HG03354 (cell line): Measurements from ENCODE around the gene WDR20.
"Not testable (repeated sequence)": the region's sequence is repeated elsewhere in the genome, so short reads cannot be mapped to it uniquely, and the experiment has no call there.

Source experiments
- ATAC-seq: cut with Tn5 transposase; IDR thresholded peaks from one replicate; pipeline ENCODE4 v1.9.1; 2021; ENCODE audit warnings: mild to moderate bottlenecking; ENCODE audit not compliant: unreplicated experiment, poor library complexity, severe bottlenecking

Gene WDR20, protein sequence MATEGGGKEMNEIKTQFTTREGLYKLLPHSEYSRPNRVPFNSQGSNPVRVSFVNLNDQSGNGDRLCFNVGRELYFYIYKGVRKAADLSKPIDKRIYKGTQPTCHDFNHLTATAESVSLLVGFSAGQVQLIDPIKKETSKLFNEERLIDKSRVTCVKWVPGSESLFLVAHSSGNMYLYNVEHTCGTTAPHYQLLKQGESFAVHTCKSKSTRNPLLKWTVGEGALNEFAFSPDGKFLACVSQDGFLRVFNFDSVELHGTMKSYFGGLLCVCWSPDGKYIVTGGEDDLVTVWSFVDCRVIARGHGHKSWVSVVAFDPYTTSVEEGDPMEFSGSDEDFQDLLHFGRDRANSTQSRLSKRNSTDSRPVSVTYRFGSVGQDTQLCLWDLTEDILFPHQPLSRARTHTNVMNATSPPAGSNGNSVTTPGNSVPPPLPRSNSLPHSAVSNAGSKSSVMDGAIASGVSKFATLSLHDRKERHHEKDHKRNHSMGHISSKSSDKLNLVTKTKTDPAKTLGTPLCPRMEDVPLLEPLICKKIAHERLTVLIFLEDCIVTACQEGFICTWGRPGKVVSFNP

DNA sequence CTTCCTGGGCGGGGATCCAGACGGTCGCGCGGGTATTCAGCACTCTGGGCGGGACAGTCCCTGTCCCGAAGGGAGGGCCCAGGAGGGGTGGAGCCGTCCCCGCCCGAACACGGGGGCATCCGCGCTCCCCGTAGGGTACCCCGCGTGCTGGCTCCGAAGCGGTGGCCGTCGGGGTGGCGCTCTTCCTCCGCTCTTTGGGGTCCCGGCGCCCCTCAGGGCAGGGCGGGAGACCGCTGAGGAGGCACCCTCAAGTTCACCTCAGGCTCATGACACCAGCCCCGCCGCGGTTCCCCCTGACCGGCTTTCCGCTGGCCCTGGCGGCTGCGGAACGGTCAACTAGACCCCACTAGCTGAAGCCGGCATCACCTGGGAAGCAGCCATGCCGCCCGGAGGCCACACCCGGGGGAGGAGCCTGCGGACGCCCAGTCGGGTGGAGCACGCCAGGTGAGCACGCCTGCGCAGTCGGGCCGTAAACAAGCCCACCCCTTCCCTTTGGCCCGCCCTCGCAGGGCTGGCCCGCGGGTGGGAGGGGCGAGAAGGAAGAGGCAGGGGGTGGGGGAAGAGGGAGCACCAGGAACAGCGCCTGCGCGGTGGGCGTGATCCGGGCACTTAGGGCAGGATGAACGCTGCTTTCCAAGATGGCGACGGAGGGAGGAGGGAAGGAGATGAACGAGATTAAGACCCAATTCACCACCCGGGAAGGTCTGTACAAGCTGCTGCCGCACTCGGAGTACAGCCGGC is at the start of gene WDR20:
TSS of gene WDR20 (plus strand) at position 612 of the 741 bp plus-strand sequence. CDS start at position 639, 27 bp downstream.
- peak; percentile 90 for ATAC-seq

DNA sequence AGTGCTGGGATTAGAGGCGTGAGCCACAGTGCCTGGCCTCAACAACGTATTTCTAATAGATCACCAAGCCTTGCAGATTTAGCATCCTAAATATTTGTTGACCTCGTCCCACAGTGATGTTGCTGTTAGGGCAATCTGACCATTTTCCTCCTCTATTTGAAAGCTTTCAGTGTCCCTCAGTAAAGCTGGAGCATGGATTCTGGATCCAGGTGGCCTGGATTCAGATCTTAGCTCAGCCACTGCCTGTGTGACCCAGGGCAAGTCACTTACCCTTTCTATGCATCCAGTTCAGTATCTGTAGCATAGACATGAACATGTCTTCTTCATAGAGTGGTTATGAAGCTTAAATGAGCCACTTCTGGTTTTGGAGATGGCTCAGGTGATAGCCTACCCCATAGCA is 49.0 kb upstream of the WDR20 start:
- no peak for ATAC-seq

DNA sequence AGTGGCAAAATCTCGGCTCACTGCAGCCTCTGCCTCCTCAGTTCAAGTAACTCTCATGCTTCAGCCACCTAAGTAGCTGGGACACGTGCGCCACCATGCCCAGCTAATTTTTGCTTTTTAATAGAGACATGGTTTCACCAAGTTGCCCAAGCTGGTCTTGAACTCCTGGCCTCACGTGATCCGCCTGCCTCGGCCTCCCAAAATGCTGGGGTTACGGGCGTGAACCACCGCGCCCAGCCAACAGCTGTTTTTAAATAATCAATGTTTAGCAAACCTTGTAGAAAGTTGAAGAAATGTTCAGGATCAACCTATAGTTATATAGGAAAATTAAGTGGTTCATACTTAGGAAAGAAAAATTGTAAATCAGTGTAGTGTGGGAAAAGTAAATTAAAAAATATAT is 46.9 kb upstream of the WDR20 start:
- ATAC-seq, result no peak

DNA sequence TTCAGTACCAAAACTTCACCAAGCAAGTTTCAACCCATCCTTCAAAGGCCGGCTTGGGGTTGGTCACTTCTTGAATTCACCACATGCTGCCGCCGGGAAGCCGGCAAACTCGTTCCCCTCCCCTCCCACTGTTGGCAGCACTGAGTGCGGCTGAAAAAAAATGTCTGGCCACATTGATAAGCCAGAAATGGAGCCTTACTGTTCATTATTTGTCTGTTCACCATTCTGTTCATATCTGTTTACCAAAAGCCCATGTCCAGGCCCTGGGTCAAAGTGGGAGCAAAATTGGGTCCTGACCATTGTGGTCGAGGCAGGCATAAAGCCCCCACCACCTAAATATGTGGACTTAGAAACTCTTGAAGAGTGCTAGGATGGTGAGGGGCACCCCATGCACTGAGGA is 45.6 kb upstream of the WDR20 start:
- ATAC-seq, result no peak

DNA sequence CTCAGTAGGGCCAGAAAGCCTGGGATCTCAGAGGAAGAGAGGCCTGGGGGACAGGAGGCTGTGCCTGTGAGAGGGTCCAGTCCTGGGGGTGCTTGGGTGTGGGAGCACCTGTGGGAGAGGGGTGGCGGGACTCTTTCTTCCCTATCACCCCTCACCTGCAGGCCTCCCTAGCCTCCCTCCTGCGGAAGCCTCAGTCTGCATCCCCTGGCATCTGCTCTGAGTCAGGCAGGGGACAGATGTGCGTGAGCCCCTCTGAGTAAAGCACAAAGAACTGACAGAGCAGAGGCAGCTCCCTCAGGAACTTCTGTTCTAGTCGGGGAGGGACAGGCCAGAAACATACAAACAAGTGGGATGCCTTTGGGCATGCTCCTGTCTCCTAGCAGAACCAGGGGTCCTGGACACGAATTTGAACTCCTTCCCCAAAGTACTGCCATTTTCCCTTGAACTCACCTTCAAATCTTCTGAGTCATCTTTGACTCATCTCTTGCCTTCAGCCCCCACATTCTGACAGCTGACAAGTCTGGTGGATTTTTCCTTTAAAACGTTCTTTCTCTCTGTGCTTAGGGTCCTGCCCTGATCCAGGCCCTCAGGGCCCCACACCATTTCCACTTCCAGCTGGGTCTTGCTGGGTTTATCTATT is 44.3 kb upstream of the WDR20 start:
- no peak for ATAC-seq

DNA sequence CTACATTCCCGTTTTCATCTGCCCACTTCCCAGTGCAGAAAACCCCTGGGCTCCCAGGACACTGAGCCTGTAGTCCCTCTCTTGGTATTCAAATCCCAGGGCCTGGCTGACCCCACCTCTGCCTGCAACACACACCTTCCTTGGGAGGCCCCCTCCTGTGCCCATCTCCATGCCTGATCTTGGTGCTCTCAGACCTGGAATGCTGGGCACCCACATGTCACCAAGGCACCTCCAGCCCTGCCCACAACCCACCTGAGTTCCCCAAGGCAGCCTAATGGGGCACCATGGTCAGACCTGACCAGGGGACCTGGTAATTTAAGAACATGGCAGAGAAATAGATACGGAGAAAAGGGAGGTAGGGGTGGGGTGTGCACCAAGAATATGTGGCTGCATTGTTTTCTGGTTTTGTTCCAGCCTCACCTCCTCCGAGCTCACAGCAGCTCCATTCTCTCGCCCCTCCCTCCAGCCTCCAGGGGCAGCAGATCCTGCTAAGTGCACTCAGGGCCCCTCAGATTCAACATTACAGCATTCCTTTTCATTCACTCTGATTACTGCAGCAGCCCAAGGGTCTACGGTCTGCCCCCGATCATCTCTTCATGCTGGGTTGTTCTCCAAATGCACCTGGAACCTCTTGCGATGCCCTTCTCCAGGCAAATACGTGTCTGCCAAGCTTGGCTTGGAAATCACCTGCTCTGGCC is 43.7 kb upstream of the WDR20 start:
- no peak for ATAC-seq

DNA sequence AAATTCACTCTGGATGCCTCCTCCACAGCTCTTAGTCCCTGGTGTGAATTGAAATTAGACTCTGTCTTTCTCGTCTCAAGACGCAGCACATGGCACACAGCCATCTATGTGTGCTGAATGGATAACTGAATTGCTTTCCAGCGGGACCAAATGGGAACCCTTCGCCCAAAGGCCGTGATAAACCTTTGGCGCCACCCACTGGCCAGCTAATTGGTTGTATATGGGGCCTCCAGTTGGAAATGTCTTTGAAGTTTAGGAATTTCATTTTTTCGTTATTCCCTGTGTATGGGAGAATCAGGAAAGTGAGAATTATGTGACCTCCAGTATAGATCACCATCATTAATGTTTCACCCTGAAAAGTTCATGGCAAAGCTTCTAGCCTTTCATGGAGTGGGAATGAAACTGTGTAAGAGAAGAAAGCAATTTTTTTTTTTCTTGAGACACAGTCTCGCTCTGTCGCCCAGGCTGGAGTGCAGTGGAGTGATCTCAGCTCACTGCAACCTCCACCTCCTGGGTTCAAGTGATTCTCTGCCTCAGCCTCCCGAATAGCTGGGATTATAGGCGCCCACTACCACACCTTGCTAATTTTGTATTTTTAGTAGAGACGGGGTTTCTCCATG is 43.0 kb upstream of the WDR20 start:
- ATAC-seq, result no peak

DNA sequence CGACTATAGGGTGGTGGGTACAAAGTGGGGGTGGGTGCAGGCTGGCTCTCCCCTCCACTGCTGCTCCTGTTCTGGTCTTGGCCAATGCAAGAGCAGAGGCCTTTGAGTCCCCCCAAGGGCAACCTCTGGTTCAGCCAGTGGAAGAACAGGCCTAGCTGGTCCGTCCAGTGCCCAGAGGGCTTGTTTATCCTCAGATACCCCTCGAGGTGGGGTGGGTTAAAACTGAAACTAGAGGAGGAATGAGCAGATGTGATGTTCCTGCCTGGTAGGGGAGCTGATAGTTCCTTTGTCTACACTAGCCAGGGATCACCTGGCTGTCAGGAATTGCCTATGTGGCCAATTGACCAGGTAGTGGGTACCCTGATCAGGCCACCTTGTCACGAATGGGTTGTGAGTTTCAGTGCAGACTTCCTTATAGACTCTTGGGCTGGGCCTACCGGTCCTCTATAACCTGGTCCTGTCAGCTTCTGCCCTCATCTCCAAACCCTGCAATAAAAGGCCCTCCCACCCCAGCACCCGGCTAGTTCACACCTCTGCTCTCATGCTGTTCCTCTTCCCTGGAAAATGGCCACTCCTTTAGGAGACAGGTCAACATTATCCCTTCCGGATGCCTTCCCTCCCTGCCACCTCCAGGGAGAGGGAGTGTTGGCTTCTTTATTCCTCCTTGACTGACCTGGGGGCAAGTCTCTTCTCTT is 42.1 kb upstream of the WDR20 start:
- no peak for ATAC-seq

DNA sequence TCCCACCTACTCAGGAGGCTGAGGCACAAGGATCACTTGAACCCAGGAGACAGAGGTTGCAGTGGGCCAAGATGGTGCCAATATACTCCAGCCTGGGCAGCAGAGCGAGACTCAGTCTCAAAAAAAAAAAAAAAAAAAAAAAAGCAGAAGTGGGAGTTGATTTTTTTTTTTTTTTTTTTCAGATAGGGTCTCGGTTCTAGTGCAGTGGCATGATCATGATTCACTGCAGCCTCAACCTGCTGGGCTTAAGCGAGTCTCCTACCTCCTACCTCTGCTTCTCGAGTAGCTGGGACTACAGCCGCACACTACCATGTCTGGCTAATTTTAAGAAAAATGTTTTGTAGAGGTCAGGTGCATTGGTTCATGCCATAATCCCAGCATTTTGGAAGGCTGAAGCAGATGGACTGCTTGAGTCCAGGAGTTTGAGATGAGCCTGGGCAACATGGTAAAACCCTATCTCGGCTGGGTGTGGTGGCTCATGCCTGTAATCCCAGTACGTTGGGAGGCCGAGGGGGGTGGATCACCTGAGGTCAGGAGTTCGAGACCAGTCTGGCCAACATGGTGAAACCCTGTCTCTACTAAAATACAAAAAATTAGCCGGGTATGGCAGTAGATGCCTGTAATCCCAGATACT is 36.5 kb upstream of the WDR20 start:
- ATAC-seq, result no peak

DNA sequence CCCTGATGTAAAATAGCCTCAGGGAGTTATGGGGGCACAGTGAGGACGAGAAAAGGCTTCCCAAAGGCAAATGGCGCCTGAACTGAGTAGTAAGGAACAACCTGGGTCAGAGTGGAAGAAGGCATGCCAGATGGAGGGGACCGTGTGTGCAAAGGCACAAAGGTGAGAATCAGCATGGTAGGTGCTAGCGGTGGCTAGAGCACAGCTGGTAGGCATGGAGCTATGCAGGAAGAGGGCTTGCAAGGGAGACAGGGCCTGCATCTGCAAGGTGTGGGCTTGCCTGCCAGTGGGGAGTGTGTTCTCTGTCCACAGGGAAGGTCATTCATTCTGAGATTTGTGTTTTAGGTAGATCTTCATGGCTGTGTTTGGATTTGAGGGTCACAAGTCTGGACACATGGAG is 34.3 kb upstream of the WDR20 start:
- ATAC-seq, result no peak

DNA sequence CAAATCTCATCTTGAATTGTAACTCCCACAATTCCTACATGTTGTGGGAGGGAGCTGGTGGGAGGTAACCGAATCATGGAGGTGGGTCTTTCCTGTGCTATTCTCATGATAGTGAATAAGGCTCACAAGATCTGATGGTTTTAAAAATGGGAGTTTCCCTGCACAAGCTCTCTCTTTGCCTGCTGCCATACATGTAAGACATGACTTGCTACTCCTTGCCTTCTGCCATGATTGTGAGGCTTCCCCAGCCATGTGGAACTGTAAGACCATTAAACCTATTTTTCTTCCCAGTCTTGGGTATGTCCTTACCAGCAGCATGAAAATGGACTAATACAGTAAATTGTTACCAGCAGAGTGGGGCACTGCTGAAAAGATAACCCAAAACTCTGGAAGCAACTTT is 30.4 kb upstream of the WDR20 start:
- not testable (repeated sequence) for ATAC-seq

DNA sequence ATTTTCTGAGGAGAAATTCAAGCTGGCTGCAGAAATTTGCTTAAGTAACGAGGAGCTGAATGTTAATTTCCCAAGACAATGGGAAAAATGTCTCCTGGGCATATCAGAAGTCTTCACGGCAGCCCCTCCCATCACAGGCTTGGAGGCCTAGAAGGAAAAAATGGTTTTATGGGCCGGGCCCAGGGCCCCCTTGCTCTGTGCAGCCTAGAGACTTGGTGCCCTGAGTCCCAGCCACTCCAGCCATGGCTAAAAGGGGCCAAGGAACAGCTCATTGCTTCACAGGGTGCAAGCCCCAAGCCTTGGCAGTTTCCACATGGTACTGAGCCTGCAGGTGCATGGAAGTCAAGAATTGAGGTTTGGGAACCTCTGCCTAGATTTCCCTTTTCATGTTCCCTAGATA is 28.6 kb upstream of the WDR20 start:
- ATAC-seq, result no peak

DNA sequence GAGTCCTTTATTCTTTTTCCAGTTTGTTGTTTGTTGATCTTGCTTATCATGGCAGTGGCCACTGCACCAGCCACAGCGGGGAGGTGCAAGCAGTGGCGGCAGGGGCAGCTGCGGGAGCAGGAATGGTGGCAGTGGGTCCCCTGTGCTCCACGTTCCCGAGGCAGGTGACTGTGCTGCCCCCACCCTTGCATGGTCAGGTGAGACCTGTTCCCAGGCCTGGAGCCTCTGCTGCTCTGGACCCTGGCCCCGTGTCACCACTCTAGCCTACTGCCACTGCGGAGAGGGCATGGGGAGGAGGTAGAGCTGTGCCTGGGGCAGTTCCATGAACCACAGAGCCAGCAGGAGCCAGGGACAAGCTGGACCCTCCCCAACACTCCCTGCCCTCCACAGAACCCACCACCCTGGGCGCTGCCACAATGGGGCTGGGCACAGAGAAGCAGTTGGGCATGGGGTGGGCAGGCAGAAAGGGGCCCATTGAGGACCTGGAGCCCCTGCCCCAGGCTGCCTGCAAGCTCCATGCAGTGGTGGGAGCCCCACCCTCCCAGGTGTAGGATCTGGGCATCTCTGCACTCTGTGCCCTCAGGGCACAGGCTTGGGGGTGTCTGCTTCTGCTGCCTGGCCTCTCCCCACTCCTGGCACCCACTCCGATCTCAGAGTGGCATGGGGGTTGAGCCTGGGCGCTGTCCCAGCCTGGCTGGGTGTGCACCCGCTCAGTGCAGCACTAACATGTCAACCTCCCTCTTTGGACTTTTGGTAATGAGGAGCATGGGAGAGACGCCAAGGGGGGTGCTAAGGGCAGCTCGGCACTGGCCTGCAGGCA is 23.1 kb upstream of the WDR20 start:
- ATAC-seq, result no peak

DNA sequence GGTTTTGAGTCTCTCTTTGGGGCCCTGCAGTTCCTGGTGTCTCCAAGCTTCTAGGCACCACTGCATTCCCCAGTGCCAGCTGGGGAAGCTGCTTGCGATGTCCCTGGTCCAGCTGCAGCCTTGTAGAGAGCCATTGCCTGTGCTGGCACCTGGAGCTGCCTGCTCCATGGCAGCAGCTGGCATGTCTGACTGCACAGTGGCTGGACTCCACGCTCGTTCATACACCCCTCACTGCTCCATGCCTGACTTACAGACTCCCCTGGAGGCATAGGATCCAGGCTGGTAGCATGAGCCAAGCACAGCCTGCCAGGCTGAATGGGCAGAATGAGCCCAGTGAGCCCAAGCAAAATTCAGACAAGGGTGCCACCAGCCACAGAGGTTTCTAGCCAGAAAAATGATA is 21.8 kb upstream of the WDR20 start:
- no peak for ATAC-seq

DNA sequence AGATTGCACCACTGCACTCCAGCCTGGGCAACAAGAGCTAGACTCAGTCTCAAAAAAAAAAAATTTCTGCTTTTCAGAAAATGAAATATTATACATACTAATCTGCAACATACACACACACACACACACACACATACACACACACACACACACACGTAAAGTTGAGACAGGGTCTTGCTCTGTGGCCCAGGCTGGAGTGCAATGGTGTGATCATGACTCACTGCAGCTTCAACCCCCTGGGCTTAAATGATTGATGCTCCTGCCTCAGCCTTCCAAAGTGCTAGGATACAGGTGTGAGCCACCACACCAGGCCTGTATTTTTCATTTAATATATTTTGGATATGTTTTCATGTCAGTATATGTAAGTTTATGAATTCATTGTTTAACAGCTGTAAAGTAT is 18.8 kb upstream of the WDR20 start:
- no peak for ATAC-seq

DNA sequence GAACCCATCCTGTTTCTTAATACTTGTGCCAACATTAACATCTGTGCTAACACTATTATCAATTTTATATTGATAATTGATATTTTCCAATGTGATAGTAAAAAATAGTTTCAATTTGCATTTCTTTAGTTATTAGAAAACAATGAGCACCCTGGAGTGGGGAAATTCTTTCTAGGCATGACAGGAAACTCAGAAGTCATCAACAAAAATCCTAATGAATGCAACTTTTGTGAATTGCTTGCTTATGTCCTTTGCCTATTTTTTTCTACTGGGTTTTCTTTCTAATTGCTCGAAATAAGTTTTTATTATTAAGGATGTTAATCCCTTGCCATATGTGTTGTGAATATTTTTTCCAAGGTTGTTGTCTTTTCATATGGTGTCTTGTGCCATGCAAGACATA is 18.1 kb upstream of the WDR20 start:
- ATAC-seq, result no peak

DNA sequence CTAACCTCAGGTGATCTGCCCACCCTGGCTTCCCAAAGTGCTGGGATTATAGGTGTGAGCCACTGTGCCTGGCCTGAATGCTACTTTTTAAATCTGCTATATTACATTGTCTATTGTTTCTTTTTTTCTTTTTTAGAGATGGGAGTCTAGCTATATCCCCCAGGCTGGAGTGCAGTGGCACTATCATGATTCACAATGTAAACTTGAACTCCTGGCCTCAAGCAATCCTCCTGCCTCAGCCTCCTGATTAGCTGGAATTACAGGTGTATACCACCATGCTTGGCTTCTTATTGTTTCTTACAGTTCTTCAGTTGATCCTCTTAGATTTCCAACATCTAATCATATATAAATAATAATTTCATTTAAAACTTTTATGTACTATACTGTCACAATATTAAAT is 15.3 kb upstream of the WDR20 start:
- no peak for ATAC-seq

DNA sequence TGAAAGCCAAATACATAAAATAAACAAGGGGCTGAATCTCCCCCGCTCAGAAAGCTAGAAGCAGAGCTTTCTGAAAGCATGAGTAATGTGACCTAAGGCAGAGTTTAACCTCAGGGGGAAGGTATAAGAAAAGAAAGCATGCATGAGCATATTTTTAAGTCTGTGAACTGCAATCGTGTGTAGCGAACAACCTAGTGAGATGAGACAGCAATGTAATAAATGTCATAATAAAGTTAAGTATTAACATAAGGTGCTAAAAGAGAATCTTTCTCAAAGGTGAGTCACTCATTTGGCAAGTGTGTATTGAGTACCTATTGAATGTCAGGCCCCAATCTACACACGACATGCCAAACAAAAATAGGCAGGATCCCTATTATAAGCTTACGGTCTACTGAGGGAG is 14.2 kb upstream of the WDR20 start:
- ATAC-seq, result peak; percentile 48
